GM19452 (cell line): Measurements from ENCODE around the gene HAT1.

Experiments
- ATAC-seq: cut with Tn5 transposase; IDR thresholded peaks from one replicate; pipeline ENCODE4 v1.9.1; 2021; ENCODE audit not compliant: unreplicated experiment

HAT1 gene

GRCh38 chr2:171919453-171919852, 2.8 kb upstream of the HAT1 start:
- no peak for ATAC-seq

DNA sequence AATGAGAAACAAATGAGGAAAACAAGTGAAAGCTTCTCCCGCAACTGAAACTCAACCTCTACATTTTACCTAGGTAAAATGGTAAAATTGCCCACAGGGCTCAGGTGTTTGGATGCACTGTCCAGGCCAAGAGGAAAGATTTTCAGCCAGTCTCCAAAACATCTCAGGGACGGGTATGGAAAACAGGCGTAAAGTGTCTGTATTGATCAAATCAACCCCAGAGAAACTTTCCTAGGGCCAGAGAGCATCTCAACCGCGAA, 361 bp upstream of the HAT1 start:
- no peak for ATAC-seq

DNA sequence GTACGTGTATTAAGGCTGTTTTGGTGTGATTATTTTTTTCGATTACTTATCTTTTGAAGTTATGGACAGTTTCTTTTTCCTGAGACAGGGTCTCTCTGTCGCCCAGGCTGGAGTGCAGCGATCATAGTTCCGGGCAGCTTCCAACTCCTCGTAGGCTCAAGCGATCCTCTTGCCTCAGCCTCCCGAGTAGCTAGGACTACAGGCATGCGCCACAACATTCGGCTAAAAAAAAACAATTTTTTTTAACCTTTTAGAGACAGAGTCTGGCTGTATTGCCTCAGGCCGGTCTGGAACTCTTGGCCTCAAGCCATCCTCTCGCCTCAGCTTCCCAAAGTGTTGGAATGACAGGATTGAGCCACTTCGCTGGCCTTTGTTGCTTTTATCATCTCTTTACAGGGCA, 945 bp downstream of the HAT1 start:
- ATAC-seq, result no peak

- no peak for ATAC-seq
Measured at GRCh38 chr2:171924170-171924942, 2.1 kb downstream of the HAT1 start.

DNA sequence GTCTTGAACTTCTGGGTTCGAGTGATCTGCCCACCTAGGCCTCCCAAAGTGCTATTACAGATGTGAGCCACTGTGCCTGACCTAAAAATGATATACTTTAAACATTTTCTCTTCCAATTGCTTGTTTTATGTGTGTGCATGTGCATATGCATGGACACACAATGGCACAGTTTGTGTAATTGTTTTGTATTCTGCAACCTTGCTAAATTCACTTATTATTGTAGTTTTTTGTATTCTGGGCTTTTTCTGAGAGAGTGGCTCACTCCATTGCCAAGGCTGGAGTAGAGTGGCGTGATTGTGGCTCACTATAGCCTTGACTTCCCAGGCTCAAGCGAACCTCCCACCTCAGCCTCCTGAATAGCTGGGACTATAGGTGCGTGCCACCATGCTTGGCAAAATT, 8.1 kb downstream of the HAT1 start:
- ATAC-seq, result no peak

DNA sequence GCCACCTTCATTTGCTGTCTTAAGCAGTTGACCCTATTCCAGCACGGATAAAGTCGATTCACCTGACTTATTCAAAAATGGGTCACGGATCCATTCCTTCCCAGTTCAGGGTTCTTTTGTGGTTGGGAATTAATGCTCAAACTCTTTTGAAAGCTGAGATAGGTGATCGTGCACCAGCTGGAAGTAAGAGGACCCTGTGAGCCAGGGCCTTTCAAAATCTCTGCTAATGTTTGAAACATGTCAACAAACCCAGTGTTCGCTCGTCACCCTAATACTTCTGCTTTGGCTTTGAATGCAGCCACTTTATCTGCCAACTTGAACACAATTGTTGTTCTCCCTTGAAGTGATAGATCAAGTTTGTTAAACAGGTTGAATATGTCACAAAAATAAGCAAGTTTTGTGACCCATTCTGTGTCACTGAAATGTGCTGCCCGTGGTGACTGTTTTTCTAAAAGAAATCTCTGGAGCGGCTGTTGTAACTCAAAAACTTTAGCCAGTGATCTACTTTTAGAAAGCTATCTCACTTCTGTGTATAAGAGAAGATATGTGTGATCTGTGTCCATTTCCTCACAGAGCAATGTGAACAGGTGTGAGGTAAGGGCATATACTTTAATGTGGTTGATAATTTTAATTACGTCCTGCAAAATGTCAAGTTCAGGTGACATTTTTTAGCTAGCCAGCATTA, 16.9 kb downstream of the HAT1 start:
- ATAC-seq, result no peak

DNA sequence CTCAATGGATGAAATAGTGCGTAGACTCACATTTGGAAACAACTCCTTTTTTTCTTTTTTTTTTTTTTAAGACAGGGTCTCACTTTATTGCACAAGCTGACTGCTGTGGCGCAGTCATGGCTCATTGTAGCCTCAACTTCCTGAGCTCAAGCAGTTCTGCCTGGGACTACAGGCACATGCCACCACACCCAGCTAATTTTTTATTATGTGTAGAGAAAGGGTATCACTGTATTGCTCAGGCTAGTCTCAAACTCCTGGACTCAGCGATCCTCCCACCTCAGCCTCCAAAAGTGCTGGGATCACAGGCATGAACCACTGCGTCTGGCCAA, 17.4 kb downstream of the HAT1 start:
- no peak for ATAC-seq

- ATAC-seq, result no peak
Measured at GRCh38 chr2:171941316-171941699, 19.0 kb downstream of the HAT1 start.

- no peak for ATAC-seq
Measured at GRCh38 chr2:171943869-171944268, 21.6 kb downstream of the HAT1 start.

- ATAC-seq, result no peak
Measured at GRCh38 chr2:171952276-171952675, 30.0 kb downstream of the HAT1 start.

- ATAC-seq, result no peak
Measured at GRCh38 chr2:171952748-171953147, 30.5 kb downstream of the HAT1 start.

DNA sequence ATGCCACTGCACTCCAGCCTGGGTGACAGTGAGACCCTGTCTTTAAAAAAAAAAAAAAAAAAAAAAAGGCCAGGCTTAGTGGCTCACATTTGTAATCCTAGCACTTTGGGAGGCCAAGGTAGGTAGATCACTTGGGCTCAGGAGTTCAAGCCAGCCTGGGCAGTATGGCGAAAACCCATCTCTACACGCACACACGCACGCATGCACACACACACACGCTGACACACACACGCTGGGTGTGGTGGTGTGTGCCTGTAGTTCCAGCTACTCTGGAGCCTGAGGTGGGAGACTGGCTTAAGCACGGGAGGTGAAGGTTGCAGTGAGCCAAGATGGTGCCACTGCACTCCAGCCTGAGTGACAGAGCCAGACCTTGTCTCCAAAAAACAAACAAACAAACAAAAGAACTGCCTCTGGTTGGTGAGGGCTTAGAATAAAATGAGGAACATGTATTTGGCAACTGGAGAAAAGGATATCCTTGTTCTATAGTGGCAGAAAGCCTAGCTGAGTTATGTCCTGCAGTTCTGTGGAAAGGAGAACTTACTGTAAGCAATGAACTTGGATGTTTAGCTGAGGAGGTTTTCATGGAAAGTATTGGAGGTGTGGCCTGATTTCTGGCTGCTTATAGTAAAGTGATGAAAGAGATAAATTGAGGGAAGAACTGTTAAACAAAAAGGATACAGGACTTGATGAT, 34.0 kb downstream of the HAT1 start:
- ATAC-seq, result no peak

- no peak for ATAC-seq
Measured at GRCh38 chr2:171957061-171957460, 34.8 kb downstream of the HAT1 start.

DNA sequence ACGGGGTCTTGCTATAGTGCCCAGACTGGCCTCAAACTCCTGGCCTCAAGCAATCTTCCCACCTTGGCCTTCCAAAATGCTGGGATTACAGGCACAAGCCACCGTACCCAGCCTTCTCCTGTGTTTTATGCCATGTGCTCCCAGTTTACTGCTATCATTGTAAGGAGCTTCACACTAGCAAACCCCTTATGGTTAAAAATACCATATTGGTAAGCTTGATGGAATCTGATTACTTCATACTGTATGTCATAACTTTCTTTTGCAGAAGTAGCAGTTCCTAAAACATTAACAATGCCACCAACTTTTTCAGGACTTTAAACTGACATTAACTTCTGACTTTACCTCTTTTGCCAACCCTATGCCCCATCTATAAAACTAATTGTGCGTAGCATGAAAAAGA, 36.2 kb downstream of the HAT1 start:
- no peak for ATAC-seq

DNA sequence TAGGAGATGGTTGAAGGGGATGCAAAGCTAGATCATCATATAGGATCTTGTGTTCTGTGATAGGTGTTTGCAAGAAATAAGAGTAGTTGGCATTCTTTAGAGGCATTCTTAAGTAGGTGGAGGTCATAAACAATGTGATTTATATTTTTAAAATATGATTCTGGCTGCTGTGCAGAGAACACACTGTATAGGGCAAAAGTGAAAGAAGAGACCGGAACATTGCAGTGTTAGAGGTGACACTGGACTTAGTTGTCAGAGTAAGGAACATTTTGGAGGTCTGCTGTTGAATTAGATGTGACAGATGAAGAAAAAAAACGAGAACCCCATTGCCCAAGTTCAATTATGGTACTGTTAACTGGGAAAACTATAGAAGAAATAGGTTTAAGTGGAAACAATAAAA, 37.7 kb downstream of the HAT1 start:
- ATAC-seq, result no peak

DNA sequence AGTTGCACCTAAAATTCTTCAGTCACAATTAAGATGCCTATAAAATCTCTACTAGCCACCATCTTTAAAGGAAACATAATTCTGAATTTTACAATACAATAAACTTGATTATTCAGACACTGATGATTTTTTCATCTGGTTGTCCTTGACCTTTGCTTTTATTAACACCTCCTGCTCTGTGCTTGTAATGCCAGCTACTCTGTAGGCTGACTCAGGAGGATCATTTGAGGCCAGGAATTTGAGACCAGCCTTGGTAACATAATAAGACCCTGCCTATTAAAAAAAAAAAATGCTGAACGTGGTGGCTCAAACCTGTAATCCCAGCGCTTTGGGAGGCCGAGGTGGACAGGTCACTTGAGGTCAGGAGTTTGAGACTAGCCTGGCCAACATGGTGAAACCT, 38.3 kb downstream of the HAT1 start:
- ATAC-seq, result no peak

DNA sequence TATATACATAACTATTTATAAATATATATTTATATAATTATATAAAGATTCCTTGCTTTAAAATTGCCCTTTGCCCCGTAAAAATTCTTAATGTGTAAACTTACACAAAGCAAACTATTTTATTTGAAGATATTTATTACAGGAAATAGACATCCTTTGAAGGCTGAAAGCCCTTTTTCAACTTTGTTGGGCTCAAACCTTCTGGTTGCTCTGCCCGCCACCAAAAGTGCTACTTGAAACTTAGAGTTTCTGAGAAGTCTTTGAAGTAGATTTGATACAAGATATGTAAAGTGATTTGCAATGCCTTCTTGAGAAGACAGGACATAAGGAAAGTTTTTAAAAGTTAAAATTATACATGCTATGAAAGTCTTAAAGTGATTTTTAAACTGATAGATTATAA, 40.9 kb downstream of the HAT1 start:
- ATAC-seq, result no peak

- no peak for ATAC-seq
Measured at GRCh38 chr2:171964308-171964707, 42.0 kb downstream of the HAT1 start.

- no peak for ATAC-seq
Measured at GRCh38 chr2:171965238-171965637, 43.0 kb downstream of the HAT1 start.

GRCh38 chr2:171965661-171966060, 43.4 kb downstream of the HAT1 start:
- ATAC-seq, result no peak

- ATAC-seq, result no peak
Measured at GRCh38 chr2:171966235-171966634, 44.0 kb downstream of the HAT1 start.

GRCh38 chr2:171966688-171967087, 44.4 kb downstream of the HAT1 start:
- ATAC-seq, result no peak

- no peak for ATAC-seq
Measured at GRCh38 chr2:171968509-171968908, 46.2 kb downstream of the HAT1 start.
